DMS 273 treated with DMSO at 0.1 percent for 48 hours (cell line): ENCODE measurements around the gene MAP3K1.
"Not testable (repeated sequence)": the region's sequence is repeated elsewhere in the genome, so short reads cannot be mapped to it uniquely, and the experiment has no call there.

Experiments used
- DNase-seq: peaks from one replicate; lab custom pipeline; 2025; lab: John Stamatoyannopoulos, UW

Gene MAP3K1

DNA sequence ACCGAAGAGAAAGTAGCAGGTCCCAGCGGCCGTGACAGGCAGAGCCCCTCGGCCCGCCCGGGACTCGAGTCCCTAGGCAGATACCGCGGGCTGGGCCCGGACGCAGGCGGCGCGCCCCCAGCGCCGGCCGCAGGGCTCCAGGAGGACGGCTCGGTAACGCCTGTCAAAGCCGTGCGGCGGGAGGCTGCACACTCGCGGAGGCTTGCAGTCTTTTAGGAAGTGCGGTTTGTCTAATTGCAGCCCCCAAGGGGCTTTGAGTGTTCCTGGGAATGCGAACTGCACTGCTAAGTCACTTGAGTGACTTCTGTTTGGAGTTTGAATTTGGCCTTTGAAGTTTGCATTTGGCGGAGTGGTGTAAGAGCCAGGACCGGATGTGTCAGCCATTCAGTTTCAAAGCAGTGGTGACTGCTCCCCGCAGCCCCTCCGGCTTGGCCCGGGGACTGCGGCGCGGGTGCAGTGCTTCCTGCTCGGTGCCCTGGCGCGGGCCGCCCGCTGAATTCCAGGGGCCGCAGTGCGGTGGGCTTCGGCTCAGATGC, 1.3 kb downstream of the MAP3K1 start:
- DNase-seq: no peak

DNA sequence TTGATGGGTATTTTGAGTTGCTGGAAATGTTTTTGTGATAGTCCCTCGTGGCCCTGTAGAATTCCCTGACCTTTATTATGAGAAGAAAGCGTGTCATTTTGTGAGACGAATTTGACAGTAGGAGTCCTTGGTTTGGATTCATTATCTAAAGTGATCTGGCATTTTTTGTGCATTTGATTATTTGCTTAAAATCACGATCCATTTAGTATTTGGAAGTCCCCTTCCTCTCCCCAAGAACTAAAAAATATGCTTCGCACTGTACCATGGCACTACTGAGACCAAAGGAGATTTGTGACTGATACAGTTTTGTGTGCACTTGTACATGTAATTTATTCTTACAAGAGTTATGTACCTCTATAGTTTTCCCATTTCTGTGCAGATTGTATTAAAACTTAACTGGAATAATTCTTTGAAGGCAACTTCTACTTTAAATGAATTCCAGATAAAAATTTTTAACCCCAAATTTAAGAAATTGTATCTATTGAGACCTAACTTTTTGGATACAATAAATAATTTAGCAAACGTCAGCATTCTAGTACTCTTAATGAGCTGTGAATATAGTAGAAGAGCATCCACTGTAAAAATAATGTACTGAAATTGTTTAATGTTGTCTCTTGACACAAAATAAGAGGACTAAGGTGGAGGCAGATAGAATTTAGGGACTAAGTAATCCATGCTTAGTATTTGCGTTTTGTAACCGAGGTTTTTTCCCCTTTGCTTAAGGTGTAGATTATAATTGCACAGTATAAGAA, 2.1 kb downstream of the MAP3K1 start:
- DNase-seq: no peak

DNA sequence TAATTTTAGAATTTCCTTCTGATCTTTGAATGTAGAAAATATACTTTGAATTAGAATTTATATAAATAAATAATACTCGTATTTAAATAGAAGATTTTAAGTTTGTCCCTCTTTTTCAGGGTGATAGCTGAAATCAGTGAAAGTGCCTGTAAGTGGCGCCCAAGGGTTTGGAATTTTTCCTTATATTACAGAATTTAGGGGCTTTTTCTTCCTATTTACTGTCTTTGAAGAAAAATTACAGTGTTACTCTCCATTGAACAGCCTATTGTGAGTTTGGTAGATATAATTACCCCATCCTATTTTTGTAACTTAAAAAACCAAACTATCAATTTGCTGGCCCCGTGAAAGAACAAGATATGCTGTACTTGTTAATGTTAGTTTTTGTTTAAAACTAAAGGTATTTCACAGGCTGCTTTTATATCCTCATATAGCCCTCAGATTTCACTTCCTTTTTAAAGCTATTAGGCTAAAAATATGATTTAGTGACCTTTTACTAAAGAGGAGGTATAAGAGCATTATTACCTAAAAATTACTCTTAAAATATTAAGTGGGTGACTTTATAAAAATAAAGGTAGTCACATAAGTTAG, 3.2 kb downstream of the MAP3K1 start:
- no peak for DNase-seq

DNA sequence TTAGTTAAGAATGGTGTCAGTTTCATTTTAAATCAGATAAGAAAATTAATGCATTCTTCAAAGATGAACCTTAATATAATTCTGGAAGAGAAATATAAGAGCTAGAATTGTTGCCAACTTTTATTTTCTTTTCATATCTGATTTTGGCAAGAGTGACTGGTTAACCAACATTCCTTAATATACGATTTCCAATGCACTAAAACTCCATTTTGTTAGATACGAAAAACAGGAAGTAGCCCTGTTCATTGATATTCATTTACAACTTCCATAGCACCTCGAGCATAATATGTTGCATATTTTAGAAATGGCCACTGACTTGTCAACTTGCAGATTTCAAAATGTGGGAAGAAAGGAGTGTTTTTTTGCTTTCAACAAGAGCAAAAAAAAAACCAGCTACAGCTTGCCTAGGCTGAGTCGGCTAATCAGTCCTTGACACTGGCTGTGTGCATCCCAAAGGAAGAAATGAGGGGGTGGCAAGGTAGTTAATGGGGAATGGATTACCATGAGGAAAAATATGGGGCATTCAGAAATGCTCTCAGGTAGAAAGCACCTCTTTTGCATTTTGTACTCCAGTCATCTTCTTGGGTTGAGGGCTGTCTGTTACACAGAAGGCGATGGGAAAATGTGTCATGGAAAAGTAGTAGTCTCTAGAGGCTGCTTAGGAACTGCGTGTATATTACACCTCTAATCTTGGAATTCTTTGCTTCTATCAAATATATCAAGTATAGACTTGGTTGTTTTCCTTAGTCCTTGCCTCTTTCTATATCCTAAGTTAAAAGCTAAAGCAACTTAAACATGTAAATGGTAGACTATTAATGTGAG, 3.9 kb downstream of the MAP3K1 start:
- no peak for DNase-seq

DNA sequence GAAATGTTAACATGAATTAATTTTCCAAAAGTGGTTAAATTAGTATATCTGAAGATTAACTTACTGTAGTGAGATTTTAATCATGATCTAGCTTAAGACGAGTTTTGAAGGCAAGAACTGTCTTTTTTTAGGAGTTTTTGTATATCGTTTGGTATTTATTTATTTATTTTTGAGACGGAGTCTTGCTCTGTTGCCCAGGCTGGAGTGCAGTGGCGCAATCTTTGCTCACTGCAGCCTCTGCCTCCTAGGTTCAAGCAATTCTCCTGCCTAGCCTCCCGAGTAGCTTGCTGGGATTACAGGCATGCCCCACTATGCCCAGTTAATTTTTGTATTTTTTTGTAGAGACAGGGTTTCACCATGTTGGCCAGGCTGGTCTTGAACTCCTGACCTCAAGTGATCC, 6.5 kb downstream of the MAP3K1 start:
- not testable (repeated sequence) for DNase-seq

DNA sequence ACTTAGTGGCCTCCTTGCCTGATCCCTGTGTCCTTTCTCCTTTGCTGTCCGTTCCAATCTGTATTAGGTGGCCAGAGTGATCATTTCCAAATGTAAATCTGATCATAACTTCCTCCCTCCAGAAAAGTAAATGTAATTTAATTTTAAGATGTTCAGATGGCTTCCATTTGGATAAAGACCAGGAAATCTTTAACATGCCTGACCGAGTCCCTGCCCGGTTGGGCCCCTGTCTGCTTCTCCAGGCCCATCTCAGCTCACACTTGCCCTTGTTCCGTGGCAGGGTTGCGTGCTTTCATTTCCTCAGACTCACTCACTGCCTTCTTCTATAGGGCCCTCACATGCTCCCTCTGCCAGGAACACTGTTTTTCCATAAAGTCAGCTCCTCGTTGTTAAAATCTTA, 7.6 kb downstream of the MAP3K1 start:
- DNase-seq: no peak

DNA sequence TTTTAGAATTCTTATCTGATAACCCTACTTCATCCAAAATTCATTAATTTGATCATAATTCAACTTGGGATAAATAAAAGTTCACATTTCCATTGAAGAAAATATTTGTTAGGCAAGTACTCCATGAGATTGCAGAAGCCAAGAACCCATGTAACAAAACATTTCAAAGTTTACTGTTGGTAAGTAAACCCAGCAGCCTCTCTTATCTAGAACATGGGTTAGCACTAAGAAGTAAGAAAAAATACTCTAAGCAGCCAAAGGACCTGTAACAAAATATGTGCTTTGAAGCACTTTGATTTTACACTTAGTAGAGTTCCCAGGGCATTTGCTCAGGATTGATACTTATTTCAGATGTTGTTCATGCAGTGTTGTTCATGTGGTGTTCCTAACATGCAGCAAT, 8.7 kb downstream of the MAP3K1 start:
- DNase-seq: no peak

DNA sequence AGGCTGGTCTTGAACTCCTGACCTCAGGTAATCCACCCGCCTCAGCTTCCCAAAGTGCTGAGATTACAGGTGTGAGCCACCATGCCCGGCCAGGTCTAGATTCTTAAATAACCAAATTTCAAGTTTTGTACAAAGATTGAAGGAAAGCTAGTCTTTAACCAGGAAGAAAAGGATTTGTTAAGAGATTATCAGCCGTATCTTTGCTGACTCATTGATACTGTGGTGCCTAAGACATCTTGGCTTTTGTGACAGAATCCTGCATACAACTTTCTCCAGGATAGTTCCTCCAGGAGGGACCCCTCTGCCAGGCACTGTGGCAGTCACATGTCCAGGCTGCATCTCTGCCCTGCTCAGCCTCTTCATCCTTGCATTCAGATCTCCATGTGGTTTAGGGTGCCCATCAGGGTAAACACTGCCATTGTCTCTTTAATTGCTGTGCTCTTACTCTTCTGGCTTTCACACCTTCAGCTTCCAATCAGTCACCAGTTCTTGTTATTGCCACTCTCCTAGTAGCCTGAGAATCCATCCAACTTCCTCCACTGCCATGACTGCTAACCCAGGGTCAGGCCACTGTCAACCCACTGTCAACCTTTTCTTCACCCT, 10.0 kb downstream of the MAP3K1 start:
- DNase-seq: no peak

DNA sequence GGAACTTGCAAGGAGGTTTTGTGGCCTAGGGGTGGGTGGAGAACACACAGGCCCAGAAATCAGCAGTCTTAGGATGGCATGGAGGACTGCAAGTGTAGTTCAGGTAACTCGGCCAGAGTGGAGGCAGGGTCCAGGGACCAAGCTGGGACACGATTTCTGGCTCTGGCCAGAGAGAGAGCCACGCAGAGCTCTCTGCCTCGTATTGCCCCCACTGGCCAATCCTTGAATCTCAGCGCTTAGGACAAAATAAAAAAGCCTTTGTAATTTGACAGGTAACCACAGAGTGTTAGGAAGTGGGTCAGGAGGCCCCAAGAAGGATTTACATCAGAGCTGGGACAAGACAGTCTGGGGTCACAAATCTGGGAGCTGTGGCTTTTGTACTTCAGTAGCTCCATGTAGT, 11.7 kb downstream of the MAP3K1 start:
- DNase-seq: no peak

DNA sequence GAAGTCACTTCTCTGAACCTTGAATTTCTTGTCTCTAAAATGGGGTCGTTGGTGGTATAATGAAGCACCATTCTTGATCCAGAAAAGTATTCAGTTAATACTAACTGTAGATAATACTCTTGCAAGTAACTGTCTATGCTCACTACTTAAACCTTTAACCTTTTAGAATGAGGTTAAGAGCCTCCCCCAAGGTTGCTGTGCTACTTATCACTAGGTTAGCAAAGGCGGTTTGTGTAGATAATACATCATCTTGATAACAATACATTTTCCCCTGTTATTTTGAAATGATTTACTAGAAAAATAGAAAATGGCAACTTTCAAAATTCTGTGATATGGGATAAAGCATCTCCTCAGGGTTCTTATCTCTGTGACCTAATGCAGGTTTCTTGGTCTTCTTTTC, 12.6 kb downstream of the MAP3K1 start:
- DNase-seq: no peak

DNA sequence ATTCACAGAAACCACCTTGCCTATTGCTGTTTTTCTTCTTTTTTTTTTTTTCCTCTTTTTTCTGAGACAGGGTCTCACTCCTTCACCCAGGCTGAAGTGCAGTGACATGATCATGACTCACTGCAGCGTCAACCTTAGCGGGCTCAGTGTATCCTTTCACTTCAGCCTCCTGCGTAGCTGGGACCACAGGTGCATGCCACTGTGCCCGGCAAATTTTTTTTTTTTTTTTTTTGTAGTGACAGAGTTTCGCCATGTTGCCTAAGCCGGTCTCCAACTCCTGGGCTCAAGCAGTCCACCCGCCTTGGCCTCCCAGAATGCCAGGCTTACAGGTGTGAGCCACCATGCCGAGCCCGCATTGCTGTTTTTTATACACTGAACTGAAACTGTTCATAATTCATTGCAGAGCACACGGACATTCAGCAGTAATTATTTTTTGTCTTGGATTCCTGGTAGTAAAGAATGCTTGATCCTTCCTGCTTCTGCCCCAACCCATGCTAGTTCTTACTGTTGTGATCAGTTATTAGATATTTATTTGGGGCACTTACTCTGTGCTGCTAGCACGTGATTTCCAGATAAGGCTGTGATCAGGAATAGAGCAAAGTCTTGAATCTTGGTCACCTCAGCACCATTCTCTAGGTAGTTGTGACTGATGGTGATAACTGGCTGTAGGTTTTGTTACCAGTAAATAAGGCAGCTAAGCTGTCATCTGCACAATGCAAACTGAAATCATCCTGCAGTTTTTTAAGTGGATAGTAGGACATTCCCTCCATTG, 14.0 kb downstream of the MAP3K1 start:
- DNase-seq: no peak

DNA sequence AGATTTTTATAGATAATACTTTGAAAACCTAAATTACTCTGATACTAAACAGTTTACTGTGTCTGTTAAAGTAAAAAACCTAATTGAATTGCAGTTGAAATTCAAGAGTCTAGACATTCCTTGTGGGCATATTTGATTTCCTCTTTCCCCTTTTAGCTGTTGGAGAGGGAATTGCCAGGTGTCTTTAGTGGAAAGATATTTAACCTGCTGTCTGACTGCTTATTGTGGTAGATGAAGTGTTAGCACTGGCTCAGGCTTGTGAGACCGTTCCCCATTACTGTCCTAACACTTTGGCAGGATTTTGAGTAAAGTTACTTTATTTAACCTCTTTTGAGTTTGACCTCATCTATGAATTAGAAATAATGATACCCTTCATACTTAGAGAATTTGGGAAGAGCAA, 16.4 kb downstream of the MAP3K1 start:
- DNase-seq: no peak

DNA sequence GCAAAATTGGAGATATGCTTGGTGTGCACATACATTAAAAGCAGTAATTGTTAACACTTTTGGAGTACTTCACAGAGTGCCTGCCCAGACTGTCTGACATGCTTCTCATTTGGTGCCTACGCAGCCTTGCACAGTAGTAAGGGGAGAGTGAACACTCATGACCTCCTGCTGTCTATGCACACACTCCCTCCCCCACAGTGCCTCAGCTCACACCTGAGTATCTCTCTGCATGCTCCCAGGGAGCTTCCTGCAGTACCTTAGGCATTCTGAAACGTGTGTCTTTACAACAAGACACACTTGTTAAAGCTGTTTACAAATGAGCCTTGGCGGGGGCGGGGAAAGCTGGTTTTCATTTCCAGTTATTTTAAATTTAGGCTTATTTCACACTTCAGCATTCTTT, 18.0 kb downstream of the MAP3K1 start:
- DNase-seq: no peak

DNA sequence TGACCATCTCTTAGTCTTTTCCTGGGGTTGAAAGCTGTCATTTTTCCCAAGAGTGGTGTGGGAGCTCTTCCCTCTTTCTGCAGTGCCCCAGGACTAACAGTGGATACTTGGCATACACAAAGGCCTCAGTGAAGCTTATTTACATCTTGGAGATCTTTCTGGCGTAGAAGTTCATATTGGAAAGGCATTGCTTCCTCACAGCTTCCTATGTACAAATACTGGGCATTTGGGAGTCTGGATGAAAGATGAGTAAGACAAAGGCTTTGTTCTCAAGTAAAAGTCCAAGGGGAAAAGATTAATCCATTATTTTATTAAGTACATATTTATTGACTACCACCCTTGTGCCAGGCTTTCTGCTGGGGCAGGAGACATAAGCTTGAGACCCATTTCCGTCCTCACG, 22.0 kb downstream of the MAP3K1 start:
- DNase-seq: no peak

DNA sequence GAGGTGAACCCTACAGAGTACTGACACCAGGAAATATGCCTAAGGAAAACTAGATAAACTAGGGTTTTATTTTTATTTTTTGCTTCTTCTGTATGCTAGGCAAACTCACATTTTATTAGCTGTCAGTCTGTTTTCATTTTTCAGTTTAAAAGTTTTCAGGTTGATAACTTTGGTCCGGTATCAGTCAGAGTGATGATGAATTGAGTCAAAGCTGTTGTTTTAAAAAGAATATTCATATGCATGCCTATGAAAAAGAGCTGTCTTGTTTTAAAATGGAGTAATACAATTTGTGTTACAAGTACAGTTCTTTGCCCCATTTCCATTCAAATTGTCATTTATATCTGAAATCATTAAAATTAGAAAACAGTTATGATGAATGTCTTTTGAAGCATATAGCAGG, 22.6 kb downstream of the MAP3K1 start:
- no peak for DNase-seq

DNA sequence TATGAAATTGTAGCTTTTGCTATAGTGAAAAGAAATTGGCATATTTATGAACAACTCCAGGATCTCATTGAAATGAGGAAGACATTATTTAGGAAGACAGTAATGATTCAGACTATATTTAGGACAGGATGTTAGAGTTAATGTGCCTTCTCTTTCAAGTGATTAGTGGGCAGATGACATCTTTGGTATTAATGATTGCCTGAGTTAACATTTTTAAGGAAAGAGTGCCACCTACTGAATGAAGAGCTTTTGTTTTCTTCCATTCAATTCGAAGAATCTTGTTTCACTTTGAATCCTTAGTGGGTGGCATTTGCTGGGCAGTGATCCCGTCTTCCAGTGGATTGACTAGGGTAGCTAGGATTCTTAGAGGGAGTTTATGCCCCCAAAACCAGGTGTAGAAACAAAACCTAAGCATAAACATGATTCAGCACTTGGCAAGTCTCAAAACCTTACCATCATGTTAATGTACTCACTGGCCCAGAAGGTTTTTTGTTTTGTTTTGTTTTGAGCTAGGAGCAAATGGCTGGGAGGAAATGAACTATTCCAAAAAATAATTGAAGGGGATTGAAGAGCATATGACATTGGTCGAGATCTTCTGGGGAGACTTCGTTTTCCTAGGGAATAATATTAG, 23.2 kb downstream of the MAP3K1 start:
- peak; percentile 3 for DNase-seq

DNA sequence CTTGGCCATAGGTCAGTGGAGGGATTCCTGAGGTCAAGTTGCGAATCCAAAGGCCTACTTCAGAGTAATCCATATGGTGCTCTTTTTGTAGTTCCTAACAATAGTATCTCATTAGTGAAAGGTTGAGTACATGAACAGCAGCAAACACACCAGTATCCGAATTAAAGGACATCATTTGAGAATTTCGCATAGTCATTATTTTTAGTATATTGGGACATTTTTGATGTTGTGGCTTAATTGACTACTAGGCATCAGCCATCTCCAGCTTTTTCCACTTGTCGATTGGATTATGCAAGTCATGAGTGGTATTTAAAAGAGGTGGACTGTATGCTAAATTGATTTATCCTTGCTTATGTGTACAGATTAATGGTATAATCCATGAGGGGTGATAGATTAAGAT, 23.7 kb downstream of the MAP3K1 start:
- no peak for DNase-seq

DNA sequence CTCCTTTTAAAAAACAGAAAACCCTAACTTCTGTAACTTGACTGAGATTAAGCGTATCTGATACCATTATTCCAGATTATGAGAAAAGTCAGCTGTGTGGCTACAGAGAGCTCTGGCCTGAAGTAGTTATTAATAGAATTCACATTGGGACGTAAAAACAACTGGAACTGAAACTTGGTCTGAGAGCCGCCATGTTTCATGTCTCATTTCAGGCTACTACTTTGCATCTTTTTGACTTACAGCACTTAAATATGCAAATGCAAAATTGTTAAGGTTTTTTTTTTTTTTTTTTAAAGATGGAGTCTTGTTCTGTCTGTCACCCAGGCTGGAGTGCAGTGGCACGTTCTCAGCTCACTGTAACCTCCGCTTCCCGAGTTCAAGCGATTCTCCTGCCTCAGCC, 25.2 kb downstream of the MAP3K1 start:
- no peak for DNase-seq

DNA sequence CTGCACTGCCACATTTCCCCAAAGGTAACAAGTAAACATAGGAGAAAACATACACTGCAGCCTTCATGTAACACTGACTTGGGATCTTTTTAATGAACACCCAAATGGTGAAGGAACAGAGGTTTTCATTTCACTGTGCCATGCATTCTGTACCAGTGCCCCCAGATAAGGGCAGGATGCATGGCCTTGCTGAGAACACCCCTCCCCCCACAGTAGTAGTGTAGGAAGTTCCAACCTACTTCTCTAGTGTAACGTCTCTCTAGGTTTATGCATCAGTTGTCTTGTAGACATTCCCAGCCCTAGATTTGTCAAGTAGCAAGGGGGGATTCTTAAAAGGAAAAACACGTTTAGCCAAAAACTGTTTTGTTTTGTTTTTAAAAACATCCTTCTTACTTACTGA, 29.9 kb downstream of the MAP3K1 start:
- no peak for DNase-seq

DNA sequence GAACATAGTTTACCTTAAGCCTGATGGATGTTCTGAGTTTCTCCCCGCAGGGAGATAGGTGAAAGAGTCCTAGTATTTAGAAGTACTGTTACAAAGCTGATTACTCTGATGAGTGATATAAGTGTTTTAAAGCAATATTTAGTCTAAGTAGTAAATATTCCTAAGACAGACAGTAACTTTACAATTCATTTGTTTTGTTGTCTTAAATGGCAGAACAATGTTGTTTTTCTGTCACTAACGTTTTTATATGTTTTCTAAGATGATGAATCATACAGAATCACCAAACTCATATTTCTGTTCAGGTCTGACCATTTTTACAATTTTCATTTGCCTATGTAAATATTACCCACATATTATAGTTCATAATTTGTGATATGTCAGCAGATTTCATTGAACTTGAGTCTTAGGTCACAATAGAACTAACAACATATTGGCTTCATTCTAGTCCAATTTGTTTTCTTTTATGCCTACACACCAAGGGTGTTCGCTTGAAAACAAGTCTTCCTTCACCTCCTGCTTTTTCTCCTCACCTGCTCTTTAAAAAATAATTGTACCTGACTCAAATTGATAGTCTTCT, 30.6 kb downstream of the MAP3K1 start:
- DNase-seq: no peak

DNA sequence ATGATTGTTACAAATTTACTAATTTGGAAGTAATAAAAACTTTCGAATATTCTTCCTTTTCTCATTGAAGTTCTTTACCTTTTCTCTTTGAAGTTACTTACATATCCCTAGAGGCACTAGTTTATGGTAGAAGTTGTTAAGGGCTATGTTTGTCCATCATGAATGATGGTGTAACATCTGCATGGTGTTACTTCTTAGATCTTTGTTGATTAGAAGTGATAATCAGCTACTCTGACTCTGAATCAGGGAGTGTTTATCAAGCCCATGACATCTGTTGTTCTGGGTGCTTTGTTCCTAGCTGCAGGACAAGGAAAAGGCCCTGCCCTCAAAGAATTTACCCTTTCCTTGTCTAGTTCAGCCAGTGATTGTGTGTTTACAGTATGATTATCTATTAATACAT, 32.9 kb downstream of the MAP3K1 start:
- DNase-seq: peak; percentile 17
